Omental fat pad (tissue), 4 donors: ENCODE data around the gene SLC29A2. TPM values are rescaled to one million over a fixed set of nuclear protein-coding genes. Genes with fewer than 3 reads are reported as not detected.
"Not testable (repeated sequence)": the region's sequence is repeated elsewhere in the genome, so short reads cannot be mapped to it uniquely, and the experiment has no call there.

Source experiments
- ATAC-seq: fragments of 150-250 bp; one replicate; pipeline ENCODE4 v1.9.1; 2016; ENCODE audit warnings: mild to moderate bottlenecking, moderate library complexity; ENCODE audit not compliant: low FRiP score
- DNase-seq: peaks from one replicate; pipeline ENCODE4 v3.0.0-alpha.2; 2019; ENCODE audit warnings: low spot score
- total RNA-seq, 4 donors: library from RNA; depleted of rRNA; stranded (reverse); fragments of >200 nt; gene quantifications; one replicate each; pipeline ENCODE4 v1.1.0, GENCODE V29; 2016
- TF ChIP-seq, protein P1 (sequence below), 3 donors: fragments of 450-650 bp; IDR thresholded peaks; one replicate each; pipeline ENCODE4 v1.5.1; 2016 to 2017; ENCODE audit warnings: antibody characterized with exemption in 3 of 3, mild to moderate bottlenecking in 3 of 3, moderate library complexity in 2 of 3

The SLC29A2 gene
- total RNA-seq, 4 donors from 2014 or later = 2.7 to 7.4 (median 5.0) TPM

DNA sequence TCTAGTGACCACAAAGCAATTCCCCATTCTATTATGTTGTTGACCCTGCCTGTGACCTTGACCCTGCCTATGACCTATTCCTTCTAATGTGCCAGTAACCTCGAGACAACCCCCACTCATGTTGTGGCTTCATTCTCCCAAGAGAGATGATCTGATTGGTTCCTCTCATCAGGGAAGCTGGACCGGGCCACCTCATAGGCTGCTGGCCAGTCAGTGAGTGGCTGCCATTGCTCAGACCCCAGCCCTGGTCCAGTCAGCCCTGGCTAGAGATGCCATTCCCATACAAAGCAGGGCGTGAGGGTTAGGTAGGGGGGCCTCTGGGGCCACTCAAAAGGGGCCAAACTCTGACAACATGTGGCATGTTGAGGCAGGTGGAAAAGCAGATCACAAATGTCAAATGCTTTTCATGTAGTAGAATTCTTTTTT, 11.9 kb downstream of the SLC29A2 start:
- no peak for ATAC-seq
- TF ChIP-seq, protein P1, sequence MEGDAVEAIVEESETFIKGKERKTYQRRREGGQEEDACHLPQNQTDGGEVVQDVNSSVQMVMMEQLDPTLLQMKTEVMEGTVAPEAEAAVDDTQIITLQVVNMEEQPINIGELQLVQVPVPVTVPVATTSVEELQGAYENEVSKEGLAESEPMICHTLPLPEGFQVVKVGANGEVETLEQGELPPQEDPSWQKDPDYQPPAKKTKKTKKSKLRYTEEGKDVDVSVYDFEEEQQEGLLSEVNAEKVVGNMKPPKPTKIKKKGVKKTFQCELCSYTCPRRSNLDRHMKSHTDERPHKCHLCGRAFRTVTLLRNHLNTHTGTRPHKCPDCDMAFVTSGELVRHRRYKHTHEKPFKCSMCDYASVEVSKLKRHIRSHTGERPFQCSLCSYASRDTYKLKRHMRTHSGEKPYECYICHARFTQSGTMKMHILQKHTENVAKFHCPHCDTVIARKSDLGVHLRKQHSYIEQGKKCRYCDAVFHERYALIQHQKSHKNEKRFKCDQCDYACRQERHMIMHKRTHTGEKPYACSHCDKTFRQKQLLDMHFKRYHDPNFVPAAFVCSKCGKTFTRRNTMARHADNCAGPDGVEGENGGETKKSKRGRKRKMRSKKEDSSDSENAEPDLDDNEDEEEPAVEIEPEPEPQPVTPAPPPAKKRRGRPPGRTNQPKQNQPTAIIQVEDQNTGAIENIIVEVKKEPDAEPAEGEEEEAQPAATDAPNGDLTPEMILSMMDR (IDR thresholded peaks at IDR 0.05) = no peak
- DNase-seq = no peak

DNA sequence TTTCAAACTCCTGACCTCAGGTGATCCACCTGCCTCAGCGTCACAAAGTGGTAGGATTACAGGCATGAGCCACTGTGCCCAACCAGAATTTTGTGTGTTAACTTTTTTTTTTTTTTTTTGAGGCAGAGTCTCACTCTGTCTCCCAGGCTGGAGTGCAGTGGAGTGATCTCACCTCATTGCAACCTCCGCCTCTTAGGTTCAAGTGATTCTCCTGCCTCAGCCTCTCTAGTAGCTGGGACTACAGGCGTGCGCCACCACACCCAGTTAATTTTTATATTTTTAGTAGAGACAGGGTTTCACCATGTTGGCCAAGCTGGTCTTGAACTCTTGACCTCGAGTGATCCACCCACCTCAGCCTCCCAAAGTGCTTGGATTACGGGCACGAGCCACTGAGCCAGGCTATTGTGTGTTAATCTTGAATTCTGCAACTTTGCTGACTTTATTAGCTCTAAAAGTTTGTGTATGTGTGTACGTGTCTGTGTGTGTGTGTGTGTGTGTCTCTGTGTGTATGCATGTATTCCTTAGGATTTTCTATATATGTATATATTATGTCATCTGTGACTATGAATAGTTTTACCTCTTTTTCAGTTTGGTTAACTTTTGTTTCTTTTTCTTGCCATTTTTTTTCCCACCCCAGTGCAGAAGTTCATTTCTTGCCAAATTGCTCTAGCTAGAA, 20.9 kb downstream of the SLC29A2 start:
- DNase-seq, ATAC-seq: not testable (repeated sequence)

DNA sequence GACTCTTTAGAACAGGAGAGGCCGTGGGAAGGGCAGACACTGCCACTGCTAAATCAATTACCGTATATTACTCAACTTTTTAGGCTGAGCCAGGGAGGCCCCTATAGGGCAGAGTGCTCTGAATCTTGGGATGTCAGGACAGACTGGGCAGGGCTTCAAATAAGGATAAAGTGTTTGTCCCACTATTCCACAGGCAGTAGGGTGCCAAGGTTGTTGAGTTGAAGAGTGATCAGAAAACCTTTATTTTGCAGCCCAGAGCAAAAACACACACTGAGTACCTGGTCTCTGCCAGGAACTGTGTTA, 22.5 kb downstream of the SLC29A2 start:
- DNase-seq (no peak), ATAC-seq (no peak)
- TF ChIP-seq, protein P1 (IDR thresholded peaks at IDR 0.05) = no peak

DNA sequence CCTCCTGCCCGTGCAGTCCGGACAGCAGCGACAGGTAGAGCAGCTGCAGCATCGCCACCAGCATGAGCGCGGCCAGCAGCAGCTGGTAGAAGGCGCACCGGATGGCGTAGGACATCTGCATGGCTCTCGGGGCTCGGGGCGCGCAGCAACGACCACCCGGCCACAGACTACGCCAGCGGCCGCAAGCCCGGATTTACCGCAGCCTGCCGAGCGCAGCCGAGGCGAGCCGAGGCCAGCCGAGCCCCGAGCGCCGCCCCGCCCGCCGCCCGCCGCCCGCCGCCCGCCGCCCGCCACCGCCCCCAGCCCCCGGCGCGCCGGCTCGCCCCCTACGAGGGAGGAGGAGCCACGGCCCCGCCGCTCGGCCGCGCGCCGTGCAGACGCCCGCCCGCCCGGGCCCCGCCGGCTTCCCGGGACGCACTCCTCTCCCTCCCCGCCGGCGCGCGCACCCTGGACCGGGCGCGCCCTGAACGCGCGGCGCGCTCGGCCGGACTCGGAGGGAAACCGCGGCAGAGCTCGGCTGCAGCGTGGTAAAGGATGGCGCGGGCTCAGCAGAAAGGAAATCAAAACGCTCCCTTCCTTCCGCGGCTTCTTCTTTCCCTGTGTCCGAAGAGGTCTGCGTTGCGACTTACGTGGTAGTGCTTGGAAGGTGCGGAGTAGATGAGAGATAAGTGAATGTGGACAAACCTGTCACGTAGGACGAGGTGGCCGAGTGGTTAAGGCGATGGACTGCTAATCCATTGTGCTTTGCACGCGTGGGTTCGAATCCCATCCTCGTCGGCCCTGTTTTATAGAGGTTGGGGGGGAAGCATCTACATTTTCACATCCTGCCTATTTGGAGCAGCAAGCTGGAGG, 23.9 kb downstream of the SLC29A2 start, which contains the start of gene B4GAT1:
B4GAT1 (minus strand) TSS at position 205 of the 852 bp plus-strand sequence; CDS start at position 121, 84 bp downstream.
- peak; percentile 79 for DNase-seq
- peak; percentile 81 for ATAC-seq

DNA sequence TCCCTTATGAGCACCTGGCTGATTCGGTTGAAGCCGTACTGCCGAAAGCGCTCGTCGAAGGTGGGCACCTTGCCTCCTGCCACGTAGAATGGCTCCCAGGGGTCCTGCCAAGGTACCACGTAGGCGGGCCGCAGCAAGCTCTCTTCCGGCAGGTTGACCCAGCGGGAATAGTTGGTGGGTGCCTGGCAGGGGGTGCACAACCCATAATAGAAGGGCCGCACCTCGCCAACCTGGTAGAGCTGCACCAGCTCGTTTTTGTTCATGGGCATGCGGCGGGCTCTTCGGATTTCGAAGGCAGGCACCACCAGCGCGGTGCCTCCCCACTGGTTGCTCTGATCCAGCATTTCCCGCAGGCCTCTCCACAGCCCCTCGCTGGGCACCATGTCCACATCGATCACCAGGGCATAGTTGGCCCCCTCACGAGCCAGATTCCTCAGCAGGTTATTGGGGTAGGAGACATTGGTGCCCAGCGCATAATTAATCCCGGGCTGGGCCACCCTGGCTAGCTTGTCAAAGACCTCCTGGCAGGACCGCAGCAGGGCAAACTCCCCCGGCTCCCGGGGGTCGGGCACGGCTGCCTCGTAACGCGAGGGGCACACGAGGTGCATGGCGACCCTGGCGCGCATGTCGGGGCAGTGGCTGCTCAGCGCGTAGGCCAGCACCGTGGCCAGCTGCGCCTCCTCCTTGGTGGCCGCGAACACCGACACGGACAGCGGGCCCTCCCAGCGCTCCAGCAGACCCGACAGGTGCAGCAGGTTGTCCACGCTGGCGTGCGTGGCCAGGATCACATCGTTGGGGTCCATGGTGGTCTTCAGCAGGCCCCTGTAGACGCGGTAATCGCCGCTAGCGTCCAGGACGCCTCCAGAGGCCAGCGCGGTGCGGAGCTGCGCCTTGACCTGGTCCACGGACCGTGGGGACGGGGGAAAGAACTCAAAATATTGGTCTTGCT, 24.8 kb downstream of the SLC29A2 start:
- TF ChIP-seq, protein P1 (IDR thresholded peaks at IDR 0.05) = no peak
- DNase-seq (no peak), ATAC-seq (peak; percentile 6)

More for the DNA sequence above, 23.9 kb downstream of the SLC29A2 start, which contains the start of gene B4GAT1:
- TF ChIP-seq, protein P1 (IDR thresholded peaks at IDR 0.05) = no peak

DNA sequence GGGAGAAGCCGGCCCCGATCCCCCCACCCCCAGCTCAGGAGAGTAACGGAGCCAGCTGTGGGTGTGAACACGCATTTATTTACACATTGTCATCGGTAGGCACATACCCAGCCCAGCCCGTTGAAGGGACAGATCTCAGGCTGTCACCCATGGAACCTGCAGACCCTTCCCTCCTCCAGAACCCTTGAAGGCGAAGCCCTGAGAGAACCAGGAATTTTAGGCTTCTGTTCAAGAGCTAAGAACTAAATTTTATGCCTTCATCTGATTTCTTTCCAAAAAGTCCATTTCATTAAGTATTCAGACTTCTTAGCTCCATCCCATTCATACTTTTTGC, 26.3 kb downstream of the SLC29A2 start:
- ATAC-seq = no peak
- TF ChIP-seq, protein P1 (IDR thresholded peaks at IDR 0.05) = no peak

More for the DNA sequence above, 26.3 kb downstream of the SLC29A2 start:
- no peak for DNase-seq
